ENCODE data around the gene GRK2.

- TF ChIP-seq CTCF (IDR thresholded peaks at IDR 0.05 in 4 of 5, conservative IDR thresholded peaks at IDR 0.05 in 1 of 5) (no peak), POLR2A (IDR thresholded peaks at IDR 0.05) (no peak)
Measured at GRCh38 chr11:67230406-67230805, 35.9 kb upstream of the GRK2 start.

Data from gastrocnemius medialis (tissue), 4 donors.